UCSD-AML1 (cell line): ENCODE results near the gene SPDEF.

Experiments used
- DNase-seq: peaks from one replicate; lab custom pipeline; 2025; ENCODE audit not compliant: unreplicated experiment; lab: John Stamatoyannopoulos, UW

The SPDEF gene

DNA sequence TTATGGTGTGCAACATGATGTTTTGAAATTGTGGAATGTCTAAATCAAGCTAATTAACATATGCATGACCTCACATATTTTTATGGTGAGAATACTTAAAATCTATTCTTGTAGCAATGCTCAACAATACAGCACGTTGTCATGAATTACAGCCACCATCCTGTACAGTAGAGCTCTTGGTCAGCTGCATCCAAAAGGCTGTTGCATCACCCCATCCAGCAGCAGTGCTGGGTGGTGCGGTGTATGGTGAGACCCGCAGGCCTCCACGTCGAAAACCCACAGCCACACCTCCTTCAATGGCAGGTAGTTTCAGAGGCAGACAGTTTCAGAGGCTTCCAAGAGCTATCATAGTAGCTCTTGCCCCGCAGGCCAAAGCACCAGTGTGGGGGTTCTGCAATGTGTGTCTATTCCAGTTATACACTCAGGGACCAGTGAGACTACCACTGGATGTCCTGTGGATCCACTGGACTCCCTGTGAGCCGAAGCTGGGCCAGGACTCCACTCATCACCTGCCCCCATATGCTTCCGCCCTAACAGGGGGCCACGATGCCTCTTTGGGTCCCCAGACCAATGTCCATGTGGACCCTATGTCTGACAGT, 66.8 kb downstream of the SPDEF start:
- DNase-seq: no peak
